Neural cell (in vitro differentiated cells): ENCODE data around the gene TGM5. TPM values are rescaled to one million over a fixed set of nuclear protein-coding genes. Genes with fewer than 3 reads are reported as not detected.

Source experiments
- H2AFZ ChIP-seq: fragments of 200-600, 300-800 bp; sonication (generic), shearing (Covaris generic); 2 replicates; pipeline ENCODE4 v1.6.0; 2014; ENCODE audit warnings: low read depth, mild to moderate bottlenecking, antibody characterized with exemption, low read length, moderate library complexity
- H3F3A ChIP-seq: fragments of 200-600 bp; shearing (Covaris generic); 2 replicates; pipeline ENCODE4 v1.6.1; 2016; ENCODE audit warnings: mild to moderate bottlenecking, moderate library complexity, mixed read lengths, antibody characterized with exemption, low read length; ENCODE audit not compliant: insufficient read depth, poor library complexity, severe bottlenecking
- H3K27ac ChIP-seq: fragments of 200-600, 300-800 bp; sonication (generic), shearing (Covaris generic); 2 replicates; pipeline ENCODE4 v1.5.1; 2014; ENCODE audit warnings: mild to moderate bottlenecking, low read length, moderate library complexity
- H3K27me3 ChIP-seq: fragments of 300-800, 200-600 bp; sonication (generic), shearing (Covaris generic); 2 replicates; pipeline ENCODE4 v1.6.0; 2014; ENCODE audit warnings: mild to moderate bottlenecking, low read depth, low read length, moderate library complexity; ENCODE audit not compliant: insufficient read depth
- H3K36me3 ChIP-seq: fragments of 300-800, 200-600 bp; sonication (generic), shearing (Covaris generic); 2 replicates; pipeline ENCODE4 v1.5.1; 2014; ENCODE audit warnings: mild to moderate bottlenecking, antibody characterized with exemption, low read length, moderate library complexity; ENCODE audit not compliant: insufficient read depth
- H3K4me2 ChIP-seq: fragments of 300-800, 200-600 bp; sonication (generic), shearing (Covaris generic); 2 replicates; pipeline ENCODE4 v1.6.0; 2014; ENCODE audit warnings: mild to moderate bottlenecking, low read length
- H3K4me3 ChIP-seq: fragments of 300-800, 200-600 bp; sonication (generic), shearing (Covaris generic); 2 replicates; pipeline ENCODE4 v1.5.1; 2014; ENCODE audit warnings: mild to moderate bottlenecking, low read length, moderate library complexity
- H3K79me2 ChIP-seq: fragments of 200-600 bp; shearing (Covaris generic); replicated peaks from 2 replicates; pipeline ENCODE4 v1.6.0; 2014; ENCODE audit warnings: mild to moderate bottlenecking, low read length, moderate library complexity; ENCODE audit not compliant: insufficient read depth
- H3K9ac ChIP-seq: fragments of 300-800, 200-600 bp; sonication (generic), shearing (Covaris generic); 2 replicates; pipeline ENCODE4 v1.6.1; 2016; ENCODE audit warnings: mild to moderate bottlenecking, low read length, mixed read lengths
- H3K9me2 ChIP-seq: fragments of 200-600 bp; shearing (Covaris generic); 2 replicates; pipeline ENCODE4 v1.6.1; 2016; ENCODE audit warnings: mild to moderate bottlenecking, low read length, mixed read lengths; ENCODE audit not compliant: insufficient read depth
- H3K9me3 ChIP-seq: fragments of 200-600, 300-800 bp; sonication (generic), shearing (Covaris generic); 2 replicates; pipeline ENCODE4 v1.6.1; 2016; ENCODE audit warnings: mild to moderate bottlenecking, mixed run types, low read length, moderate library complexity, mixed read lengths
- H4K20me1 ChIP-seq: fragments of 200-600 bp; shearing (Covaris generic); 2 replicates; pipeline ENCODE4 v1.6.1; 2016; ENCODE audit warnings: mild to moderate bottlenecking, mixed run types; ENCODE audit not compliant: insufficient read depth
- CTCF ChIP-seq: fragments of 450-650 bp; IDR thresholded peaks from 2 replicates; pipeline ENCODE4 v1.5.1; 2014; ENCODE audit warnings: antibody characterized with exemption, mild to moderate bottlenecking, moderate library complexity; ENCODE audit not compliant: poor library complexity, severe bottlenecking
- EP300 ChIP-seq: fragments of 450-650 bp; conservative IDR thresholded peaks from 2 replicates; pipeline ENCODE4 v1.6.1; 2014; ENCODE audit warnings: antibody characterized with exemption, mild to moderate bottlenecking, moderate library complexity; ENCODE audit not compliant: poor library complexity, severe bottlenecking
- EZH2 ChIP-seq: fragments of 200-600, 300-800 bp; shearing (Covaris generic), sonication (generic); IDR thresholded peaks from 2 replicates; pipeline ENCODE4 v1.6.1; 2014; ENCODE audit warnings: antibody characterized with exemption, low read length, borderline replicate concordance, mild to moderate bottlenecking; ENCODE audit not compliant: insufficient read depth, poor library complexity, severe bottlenecking
- MXI1 ChIP-seq: fragments of 450-650 bp; conservative IDR thresholded peaks from 2 replicates; pipeline ENCODE4 v1.6.1; 2014; ENCODE audit warnings: antibody characterized with exemption, mild to moderate bottlenecking; ENCODE audit not compliant: poor library complexity, severe bottlenecking
- POLR2AphosphoS5 ChIP-seq: IDR thresholded peaks from 2 replicates; pipeline ENCODE4 v1.6.1; 2012
- RAD21 ChIP-seq: fragments of 450-650 bp; conservative IDR thresholded peaks from 2 replicates; pipeline ENCODE4 v1.6.1; 2014; ENCODE audit warnings: antibody characterized with exemption, mild to moderate bottlenecking, moderate library complexity
- REST ChIP-seq: IDR thresholded peaks from 2 replicates; pipeline ENCODE4 v1.6.1; 2012; ENCODE audit warnings: borderline replicate concordance
- SMC3 ChIP-seq: fragments of 450-650 bp; conservative IDR thresholded peaks from 2 replicates; pipeline ENCODE4 v1.6.1; 2014; ENCODE audit warnings: antibody characterized with exemption, mild to moderate bottlenecking, moderate library complexity; ENCODE audit not compliant: poor library complexity
- TAF1 ChIP-seq: IDR thresholded peaks from 2 replicates; pipeline ENCODE4 v1.6.1; 2012; ENCODE audit warnings: low read depth
- polyA plus RNA-seq: library from polyadenylated mRNA; depleted of rRNA; stranded (reverse); fragments of >200 nt; gene quantifications from 2 replicates; pipeline ENCODE4 v1.2.3, GENCODE V29; 2014

TGM5 gene
- polyA plus RNA-seq, 1 donor from 2014 or later: not detected

- no peaks in the 10 kb centered on the region for H3K9me2 ChIP-seq
- H3K36me3 ChIP-seq: no peaks in the 10 kb centered on the region
- H3K4me2 ChIP-seq: no peak overlapping the region
- no peak overlapping the region for H3K27ac ChIP-seq
- no peak overlapping the region for H3K4me3 ChIP-seq
- no peaks in the 10 kb centered on the region for H3F3A ChIP-seq
- no peaks in the 10 kb centered on the region for H3K27me3 ChIP-seq
- no peaks in the 10 kb centered on the region for H3K79me2 ChIP-seq
- H3K9ac ChIP-seq: no peak overlapping the region
- no peaks in the 10 kb centered on the region for H4K20me1 ChIP-seq
- H3K9me3 ChIP-seq: no peaks in the 10 kb centered on the region
- no peak overlapping the region for H2AFZ ChIP-seq
- TF ChIP-seq MXI1 (no peak), EZH2 (no peak), EP300 (no peak), CTCF (no peak), TAF1 (no peak), REST (no peak), RAD21 (no peak), POLR2AphosphoS5 (no peak)
Observed at GRCh38 chr15:43267439-43267838, 711 bp upstream of the TGM5 start.

GRCh38 chr15:43266386-43266785, 342 bp downstream of the TGM5 start:
- H3K9ac ChIP-seq: no peak overlapping the region
- H3F3A ChIP-seq: no peaks in the 10 kb centered on the region
- H3K27ac ChIP-seq: no peak overlapping the region
- no peaks in the 10 kb centered on the region for H3K27me3 ChIP-seq
- no peak overlapping the region for H2AFZ ChIP-seq
- TF ChIP-seq MXI1: no peak
- no peak for TF ChIP-seq SMC3
- TF ChIP-seq CTCF: no peak
- TF ChIP-seq REST: no peak
- TF ChIP-seq TAF1: no peak
- TF ChIP-seq EP300: no peak
- TF ChIP-seq POLR2AphosphoS5: no peak
- no peak for TF ChIP-seq RAD21
- TF ChIP-seq EZH2: no peak
- no peaks in the 10 kb centered on the region for H4K20me1 ChIP-seq
- H3K4me2 ChIP-seq: no peak overlapping the region
- H3K9me2 ChIP-seq: no peaks in the 10 kb centered on the region
- no peak overlapping the region for H3K4me3 ChIP-seq
- no peaks in the 10 kb centered on the region for H3K36me3 ChIP-seq
- H3K9me3 ChIP-seq: no peaks in the 10 kb centered on the region
- no peaks in the 10 kb centered on the region for H3K79me2 ChIP-seq
